Activated T-helper 17 cell treated with anti-CD3 and anti-CD28 coated beads, Interleukin-2, amount 50 U/mL, for 72 hours (primary cell): ENCODE results near the gene HSFX3. TPM values are rescaled to one million over a fixed set of nuclear protein-coding genes. Genes with fewer than 3 reads are reported as not detected.

Experiments
- total RNA-seq, 2 donors: library from RNA; stranded (reverse); gene quantifications; one replicate each; pipeline ENCODE4 v1.2.3, GENCODE V29; 2022

The HSFX3 gene
- total RNA-seq, 2 donors from 2014 or later, result not detected

Other genes starting within 250 kb of the HSFX3 start
- 100 to 1,000 TPM in 1 of 2 donors, 10 to 100 TPM in 1; 91.4 to 127 TPM for gene IDS, start 44.6 kb downstream of the HSFX3 start, total RNA-seq
- gene EOLA1, start 8.9 kb downstream of the HSFX3 start, total RNA-seq, result 10 to 100 TPM; 42.7 to 53.2 TPM
- gene MAGEA9B, start 37.5 kb upstream of the HSFX3 start, total RNA-seq, result not detected
- gene HSFX2, start 45.4 kb upstream of the HSFX3 start, total RNA-seq, result not detected
- 10 to 100 TPM; 15.1 to 18.3 TPM for gene TMEM185A, start 81.9 kb upstream of the HSFX3 start, total RNA-seq
- not detected for gene MAGEA11, start 162.1 kb upstream of the HSFX3 start, total RNA-seq
- under 1 TPM; 0.50 to 0.56 TPM for gene HSFX1, start 224.1 kb upstream of the HSFX3 start, total RNA-seq
- not detected for gene MAGEA9, start 232.0 kb upstream of the HSFX3 start, total RNA-seq